GM19324 (cell line): Measurements from ENCODE around the gene XRN1.
A peak's percentile ranks its signal among the peaks of the same experiment; 100 is the strongest.
"Not testable (repeated sequence)": the region's sequence is repeated elsewhere in the genome, so short reads cannot be mapped to it uniquely, and the experiment has no call there.

Source experiments
- ATAC-seq: cut with Tn5 transposase; IDR thresholded peaks from one replicate; pipeline ENCODE4 v1.9.1; 2021; ENCODE audit warnings: mild to moderate bottlenecking, moderate library complexity; ENCODE audit not compliant: unreplicated experiment, low FRiP score

Gene XRN1, protein sequence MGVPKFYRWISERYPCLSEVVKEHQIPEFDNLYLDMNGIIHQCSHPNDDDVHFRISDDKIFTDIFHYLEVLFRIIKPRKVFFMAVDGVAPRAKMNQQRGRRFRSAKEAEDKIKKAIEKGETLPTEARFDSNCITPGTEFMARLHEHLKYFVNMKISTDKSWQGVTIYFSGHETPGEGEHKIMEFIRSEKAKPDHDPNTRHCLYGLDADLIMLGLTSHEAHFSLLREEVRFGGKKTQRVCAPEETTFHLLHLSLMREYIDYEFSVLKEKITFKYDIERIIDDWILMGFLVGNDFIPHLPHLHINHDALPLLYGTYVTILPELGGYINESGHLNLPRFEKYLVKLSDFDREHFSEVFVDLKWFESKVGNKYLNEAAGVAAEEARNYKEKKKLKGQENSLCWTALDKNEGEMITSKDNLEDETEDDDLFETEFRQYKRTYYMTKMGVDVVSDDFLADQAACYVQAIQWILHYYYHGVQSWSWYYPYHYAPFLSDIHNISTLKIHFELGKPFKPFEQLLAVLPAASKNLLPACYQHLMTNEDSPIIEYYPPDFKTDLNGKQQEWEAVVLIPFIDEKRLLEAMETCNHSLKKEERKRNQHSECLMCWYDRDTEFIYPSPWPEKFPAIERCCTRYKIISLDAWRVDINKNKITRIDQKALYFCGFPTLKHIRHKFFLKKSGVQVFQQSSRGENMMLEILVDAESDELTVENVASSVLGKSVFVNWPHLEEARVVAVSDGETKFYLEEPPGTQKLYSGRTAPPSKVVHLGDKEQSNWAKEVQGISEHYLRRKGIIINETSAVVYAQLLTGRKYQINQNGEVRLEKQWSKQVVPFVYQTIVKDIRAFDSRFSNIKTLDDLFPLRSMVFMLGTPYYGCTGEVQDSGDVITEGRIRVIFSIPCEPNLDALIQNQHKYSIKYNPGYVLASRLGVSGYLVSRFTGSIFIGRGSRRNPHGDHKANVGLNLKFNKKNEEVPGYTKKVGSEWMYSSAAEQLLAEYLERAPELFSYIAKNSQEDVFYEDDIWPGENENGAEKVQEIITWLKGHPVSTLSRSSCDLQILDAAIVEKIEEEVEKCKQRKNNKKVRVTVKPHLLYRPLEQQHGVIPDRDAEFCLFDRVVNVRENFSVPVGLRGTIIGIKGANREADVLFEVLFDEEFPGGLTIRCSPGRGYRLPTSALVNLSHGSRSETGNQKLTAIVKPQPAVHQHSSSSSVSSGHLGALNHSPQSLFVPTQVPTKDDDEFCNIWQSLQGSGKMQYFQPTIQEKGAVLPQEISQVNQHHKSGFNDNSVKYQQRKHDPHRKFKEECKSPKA (N-terminal part only)

DNA sequence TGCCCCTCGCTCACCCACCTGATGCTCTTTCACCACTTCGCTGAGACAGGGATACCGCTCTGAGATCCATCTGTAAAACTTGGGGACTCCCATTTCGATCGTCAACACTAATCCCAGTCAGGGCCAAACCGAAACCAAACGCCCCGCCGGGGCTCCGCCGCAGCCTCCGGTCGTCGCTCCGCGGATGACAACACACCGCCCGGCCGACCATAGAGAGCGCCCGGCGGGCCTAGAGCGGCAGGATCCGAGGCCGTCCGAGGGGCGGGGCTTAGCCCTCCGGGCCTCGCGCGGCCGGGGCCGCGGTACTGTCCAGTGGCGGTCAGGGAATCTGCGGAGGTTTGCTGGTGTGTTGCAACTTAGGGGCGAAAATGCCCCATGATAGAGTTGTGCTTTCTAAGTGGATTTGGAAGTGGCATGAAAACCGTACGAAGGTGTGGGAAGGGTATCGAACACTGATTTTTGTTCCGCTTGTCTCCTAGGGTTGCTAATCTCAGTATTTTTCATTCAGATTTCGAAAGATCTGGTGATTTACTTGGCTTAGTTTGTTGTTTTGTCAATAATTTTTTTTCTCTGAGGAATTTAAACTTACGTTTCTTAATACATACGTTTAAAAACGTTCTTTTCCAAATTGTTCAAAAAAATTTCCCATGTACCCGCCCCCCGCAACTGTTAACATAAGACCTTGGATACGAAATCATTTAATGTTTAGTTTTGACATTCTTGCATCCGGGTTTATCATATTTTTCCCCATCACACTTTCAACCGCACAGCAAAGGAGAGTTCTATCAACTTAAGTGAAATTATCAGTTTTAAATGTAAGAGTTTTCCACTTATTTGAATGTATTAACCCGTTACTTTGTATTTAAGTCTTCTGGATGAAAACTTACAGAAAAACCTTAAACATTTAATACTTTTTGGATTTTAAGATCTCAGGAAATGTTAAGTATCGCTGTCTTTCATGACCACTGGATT, at the start of gene XRN1:
XRN1 (minus strand) TSS at position 186 of the 972 bp plus-strand sequence; CDS start at position 93, 93 bp downstream.
- ATAC-seq, result peak; percentile 87

DNA sequence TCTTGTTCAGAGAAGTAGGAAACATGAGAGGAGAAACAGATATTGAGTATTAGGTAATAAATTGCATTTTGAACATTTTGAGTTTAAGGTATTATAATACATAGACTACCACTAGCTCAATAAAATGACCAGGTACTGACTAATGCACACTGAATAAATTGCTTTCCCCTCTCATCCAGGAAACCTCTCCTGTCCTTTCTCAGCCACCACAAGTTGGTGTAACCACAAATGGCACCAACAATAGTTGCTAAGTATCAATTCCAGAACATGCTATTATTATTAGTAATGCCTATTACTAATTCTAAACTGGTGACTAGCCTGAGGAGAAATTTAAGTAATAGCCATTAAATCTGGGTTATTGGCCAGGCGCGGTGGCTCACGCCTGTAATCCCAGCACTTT, 47.3 kb upstream of the XRN1 start:
- no peak for ATAC-seq

DNA sequence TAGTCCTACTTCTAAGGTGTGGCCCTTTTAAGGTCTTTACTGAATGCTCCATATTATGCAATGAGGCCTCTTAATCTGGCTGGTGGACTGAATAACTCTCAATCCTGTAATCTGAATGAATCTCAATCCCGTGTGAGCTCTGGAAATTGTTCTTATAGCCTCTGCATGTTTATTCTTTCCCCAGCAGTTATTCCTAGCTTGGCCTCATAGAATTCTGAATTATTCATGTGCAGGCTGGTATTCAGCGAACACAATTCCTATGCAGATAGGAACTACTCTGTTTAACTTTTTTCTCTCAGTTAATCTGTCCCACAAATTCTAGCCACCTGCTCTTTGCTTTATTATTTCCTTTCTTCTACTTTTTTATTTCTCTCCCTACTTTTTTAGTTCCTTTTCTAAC, 44.3 kb upstream of the XRN1 start:
- no peak for ATAC-seq

DNA sequence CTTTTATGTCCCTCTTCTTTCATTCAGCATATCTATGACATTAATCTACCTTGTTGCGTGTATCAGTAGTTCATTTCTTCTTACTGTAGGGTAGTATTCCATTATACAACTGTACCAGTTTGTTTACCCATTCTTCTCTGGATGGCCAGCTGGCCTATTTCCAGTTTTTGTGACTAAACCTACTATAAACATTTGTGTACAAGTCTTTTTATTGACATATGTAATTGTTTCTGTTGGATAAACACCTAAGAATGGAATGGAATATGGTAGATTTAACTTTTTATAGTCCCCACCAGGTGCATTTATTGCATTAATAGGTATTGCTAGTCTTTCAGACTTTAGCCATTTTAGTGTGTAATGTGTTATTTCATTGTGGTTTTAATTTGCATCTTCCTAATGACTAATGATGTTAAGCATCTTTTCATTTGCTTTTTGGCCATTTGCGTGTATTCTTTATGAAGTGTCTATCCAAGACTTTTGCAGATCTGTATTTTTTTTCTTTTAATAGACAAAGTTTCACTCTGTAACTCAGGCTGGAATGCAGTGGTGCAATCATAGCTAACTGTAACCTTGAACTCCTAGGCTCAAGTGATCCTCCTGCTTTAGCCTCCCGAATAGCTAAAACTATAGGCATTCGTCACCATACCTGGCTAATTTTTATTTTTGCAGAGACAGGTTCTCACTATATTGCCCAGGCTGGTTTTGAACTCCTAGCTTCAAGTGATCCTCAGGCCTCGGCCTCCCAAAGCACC, 41.9 kb upstream of the XRN1 start:
- ATAC-seq, result no peak

DNA sequence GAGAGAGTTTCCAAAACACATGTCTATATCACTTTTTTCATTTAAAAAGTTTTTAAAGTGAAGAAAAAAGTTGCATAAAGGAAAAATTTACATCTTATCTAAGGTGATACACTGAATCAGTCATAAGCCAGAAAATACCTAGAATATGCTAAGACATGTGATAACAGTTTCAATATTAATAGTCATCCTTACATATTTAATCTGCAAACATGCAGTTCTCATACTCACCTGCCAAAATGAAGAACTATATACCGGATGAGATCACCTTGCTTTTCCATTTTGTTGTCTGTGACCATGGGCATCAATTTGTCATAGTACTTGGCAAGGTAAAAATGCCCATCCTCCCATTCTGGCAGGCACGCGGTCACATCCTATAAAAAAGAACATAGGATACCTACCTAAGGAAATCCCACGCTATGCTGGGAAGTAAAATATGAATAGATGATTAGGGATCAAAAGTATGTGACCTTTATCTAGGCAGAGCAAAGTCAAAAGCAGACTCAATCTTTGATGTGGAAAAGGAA, 37.1 kb upstream of the XRN1 start:
- no peak for ATAC-seq

DNA sequence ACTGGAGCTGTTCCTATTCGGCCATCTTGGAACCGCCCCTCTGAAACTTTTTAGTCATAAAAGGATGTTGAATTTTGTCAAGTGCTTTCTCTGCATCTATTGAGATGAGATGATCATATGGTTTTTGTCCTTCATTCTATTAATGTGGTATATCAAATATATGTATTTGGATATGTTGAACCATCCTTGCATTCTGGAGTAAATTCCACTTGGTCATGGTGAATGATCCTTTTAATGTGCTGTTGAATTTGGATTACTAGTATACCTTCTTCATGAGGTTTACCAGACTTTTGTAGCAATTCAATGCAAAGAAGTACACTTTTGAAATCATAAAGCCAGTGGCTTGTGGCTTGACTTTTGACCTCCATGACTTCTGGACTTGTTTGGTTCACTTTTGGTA, 33.4 kb upstream of the XRN1 start:
- no peak for ATAC-seq

DNA sequence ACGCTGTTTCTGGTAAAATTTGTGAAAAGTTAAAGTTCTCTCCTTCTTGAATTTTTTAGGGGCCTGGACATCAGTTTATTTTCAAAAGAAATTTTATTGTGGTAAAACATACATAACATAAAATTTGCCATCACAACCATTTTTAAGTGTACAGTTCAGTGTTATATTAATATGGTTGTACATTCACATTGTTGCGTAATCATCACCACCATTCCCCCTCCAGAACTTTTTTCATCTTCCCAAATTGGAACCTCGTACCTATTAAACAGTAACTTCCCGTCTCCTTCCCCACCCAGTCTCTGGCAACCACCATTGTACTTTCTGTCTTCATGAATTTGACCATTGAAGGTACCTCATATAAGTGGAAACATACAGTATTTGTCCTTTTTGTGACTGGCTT, 23.0 kb upstream of the XRN1 start:
- no peak for ATAC-seq

DNA sequence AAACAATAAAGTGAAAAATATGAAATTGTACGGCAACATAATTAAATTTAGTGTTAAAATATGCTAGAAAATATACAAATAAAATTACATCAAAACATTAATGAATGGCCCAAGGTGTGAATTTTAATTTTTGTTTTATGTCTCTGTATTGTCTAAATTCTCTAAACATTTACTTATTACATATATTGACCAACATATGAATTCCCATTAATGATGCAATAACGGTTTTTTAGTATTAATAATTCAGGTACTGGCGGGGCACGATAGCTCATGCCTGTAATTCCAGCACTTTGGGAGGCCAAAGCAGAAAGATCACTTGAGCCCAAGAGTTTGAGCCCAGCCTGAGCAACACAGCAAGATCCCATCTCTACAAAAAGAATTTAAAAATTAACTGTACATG, 20.6 kb upstream of the XRN1 start:
- no peak for ATAC-seq

DNA sequence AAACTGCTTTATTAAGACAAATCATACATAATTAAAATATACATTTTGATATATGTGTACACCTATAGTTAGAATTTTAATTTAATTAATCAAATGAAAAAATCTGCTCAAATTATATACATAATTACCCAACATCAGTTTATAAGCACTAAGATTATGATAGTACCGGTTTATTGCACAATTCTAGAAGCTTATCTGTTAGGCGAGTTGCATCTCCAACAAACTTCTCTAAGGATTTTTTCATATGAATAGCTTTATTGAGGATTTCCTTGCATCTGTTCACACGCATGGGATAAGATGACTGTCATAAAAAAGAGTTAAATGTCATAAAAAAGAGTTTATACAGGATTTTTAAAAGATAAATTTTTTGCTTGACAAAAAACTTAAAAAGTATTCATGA, 19.9 kb upstream of the XRN1 start:
- ATAC-seq, result no peak

DNA sequence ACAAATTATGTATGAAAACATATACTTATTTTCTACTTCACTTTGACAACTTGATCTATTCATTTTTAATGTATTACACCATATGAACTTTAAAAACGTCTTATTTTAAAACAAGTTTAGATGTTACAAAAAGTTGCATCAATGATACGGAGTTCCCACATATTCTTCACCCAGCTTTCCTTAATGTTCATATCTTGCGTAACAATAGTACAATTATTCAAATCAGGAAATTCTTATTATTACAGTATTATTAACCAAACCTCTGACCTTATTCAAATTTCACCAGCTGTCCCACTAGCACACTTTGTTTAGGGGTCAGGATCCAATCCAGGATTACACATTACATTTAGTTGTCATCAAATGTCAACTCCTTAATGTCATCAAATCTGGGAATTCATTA, 12.9 kb upstream of the XRN1 start:
- no peak for ATAC-seq

DNA sequence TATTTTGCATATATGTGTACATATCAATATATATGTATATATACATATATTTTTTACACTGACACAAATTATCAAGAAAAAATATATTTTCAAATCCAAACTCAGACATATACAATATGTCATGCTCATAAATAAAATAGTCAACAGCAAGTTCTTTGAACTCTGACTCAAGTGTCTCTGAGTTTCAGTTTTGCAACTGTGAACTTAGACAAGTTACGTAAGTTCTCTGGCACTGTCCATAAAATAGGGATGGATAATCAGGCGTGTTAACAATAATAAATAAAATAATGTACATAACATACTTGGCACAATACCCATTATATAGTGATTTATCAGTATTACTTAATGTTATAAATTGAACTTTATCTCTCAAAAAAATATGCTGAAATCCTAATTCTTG, 12.1 kb upstream of the XRN1 start:
- ATAC-seq, result no peak

DNA sequence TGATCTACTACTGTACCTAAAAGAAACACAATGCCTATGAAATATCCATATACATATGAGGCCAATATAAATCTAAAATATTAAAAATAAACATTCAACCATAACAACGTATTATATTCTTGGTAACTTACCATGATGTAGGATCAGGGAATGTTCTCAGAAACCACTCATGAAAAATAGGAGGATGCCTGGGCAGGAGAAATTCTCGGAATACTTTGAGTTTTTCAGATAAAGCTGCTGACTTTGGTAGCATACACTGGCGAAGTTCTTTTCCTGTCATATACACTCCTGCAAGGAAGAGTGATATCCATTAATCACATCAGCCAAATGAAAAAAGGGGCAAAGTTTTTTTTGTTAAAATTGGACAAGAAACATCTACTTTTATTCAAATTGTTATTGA, 11.3 kb upstream of the XRN1 start:
- no peak for ATAC-seq

DNA sequence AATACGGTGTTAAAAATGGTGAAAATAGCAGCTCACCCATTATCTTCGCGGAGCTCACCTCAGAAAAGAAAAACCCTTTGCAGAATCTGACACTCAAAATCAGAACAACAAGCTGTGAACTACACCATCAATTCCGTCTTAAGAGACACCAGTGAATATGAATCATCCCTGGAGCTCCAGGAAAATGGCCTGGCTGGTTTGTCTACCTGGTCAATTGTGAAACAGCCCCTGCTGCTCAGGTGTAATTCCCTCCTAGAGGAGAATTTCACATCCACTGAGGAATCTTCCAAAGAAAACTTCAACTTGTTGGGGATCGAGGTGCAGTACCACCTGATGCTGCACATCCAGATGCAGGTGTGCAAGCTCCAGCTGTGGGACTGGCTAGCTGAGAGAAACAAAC, 3.0 kb upstream of the XRN1 start:
- no peak for ATAC-seq

DNA sequence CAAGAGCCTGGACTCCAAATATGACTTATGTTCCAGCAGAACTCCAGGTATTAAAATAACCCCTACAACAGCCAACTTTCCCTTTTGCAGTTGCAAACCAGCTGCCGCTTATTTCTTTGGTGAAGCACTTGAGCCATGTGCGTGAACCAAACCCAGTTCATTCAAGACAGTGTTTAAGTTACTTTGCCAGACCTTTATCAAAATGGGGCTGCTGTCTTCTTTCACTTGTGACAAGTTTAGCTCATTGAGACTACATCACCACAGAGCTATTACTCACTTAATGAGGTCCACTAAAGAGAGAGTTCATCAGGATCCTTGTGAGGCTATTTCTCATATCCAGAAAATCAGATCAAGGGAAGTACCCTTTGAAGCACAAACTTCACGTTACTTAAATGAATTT, 2.4 kb upstream of the XRN1 start:
- no peak for ATAC-seq

DNA sequence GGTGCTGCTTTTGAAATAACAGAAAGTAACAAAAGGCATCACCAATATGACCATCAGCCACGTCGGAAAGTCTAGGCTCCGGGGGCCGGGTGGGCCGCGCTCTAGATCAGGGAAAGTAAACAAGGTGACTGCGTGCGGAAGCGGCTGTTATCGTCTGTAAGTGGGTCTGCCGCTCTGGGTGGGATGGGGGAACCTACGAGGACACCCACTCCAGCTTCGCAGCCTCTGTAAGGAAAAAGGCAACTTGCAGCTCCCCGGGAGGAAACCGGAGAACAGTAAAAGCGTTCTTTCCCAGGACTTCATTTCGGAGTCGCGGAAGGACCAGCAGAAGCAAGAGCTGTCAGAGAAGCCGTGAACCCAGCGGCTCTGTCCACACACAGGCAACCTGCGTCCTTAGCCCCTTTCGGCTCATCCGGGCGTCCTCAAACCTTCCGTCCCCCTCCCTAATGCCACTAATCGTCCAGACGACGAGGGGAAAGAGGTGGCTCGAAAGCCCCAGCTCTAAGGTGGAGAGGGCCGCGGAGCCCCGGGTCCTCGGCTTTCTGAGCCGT, 461 bp downstream of the XRN1 start:
- ATAC-seq, result peak; percentile 32

DNA sequence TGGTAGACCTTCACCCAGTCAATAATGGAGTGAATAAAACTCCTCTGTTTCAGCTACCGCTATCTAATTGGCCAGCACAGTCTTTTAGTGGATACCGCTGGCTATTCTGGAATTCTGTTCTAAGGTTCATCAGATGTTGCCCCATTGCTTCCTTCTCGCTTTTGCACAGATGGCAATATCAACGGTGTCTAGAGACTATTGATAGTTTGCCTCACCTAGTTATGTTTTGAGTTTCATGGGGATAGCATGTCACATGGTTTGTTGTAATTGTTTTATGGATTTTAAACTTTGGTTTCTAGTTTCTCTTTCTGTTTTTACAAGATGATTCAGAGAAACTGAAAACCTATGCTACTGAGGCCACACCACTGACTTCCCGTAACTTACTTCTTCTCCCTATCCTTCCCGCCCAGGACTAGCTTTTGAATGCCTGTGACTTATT, 2.0 kb downstream of the XRN1 start:
- peak; percentile 42 for ATAC-seq

DNA sequence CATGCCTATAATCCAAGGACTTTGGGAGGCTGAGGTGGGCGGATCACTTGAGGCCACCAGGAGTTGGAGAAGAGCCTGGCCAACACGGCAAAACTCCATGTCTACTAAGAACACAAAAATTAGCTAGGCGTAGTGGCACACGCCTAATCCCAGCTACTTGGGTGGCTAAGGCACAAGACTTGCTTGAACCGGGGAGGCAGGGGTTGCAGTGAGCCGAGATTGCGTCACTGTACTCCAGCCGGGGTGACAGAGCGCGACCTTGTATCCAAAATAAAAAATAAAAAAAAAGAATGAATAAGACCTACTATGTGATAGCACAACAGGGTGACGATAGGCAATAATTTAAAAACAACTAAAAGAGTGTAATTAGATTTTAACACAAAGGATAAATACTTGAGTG, 3.5 kb downstream of the XRN1 start:
- no peak for ATAC-seq

DNA sequence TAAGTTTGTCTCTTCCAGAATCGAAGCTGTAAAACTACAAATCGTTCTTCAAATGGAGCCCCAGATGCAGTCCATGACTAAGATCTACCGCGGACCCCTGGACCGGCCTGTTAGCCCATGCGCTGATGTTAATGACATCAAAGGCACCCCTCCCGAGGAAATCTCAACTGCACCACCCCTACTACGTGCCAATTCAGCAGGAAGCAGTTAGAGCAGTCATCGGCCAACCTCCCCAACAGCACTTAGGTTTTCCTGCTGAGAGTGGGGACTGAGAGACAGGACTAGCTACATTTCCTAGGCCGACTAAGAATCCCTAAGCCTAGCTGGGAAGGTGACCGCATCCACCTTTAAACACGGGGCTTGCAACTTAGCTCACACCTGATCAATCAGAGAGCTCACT, 4.8 kb downstream of the XRN1 start:
- ATAC-seq, result not testable (repeated sequence)
